ENCODE results near the gene PDGFRB.
A peak's percentile ranks its signal among the peaks of the same experiment; 100 is the strongest.

The PDGFRB gene

GRCh38 chr5:150163035-150163434 is 7.4 kb upstream of the PDGFRB start:
- DNase-seq (ENCODE audit: low read depth in 3 of 3): no peak

GRCh38 chr5:150162142-150162513 is 6.5 kb upstream of the PDGFRB start:
- no peak for DNase-seq (ENCODE audit: low read depth in 3 of 3)

GRCh38 chr5:150161242-150162141 is 5.8 kb upstream of the PDGFRB start:
- DNase-seq (ENCODE audit: low read depth in 3 of 3): peak; percentile 47 to 71 (median 64)

- no peak for DNase-seq (ENCODE audit: low read depth in 3 of 3)
These were observed 4.9 kb upstream of the PDGFRB start for GRCh38 chr5:150160448-150161081.

- no peak for DNase-seq (ENCODE audit: low read depth in 3 of 3)
These were observed 4.1 kb upstream of the PDGFRB start for GRCh38 chr5:150159741-150160179.

- no peak for DNase-seq (ENCODE audit: low read depth in 3 of 3)
These were observed 3.4 kb upstream of the PDGFRB start for GRCh38 chr5:150159031-150159430.

GRCh38 chr5:150158170-150158949 is 2.7 kb upstream of the PDGFRB start:
- DNase-seq (ENCODE audit: low read depth in 3 of 3): no peak

- DNase-seq (ENCODE audit: low read depth in 3 of 3): no peak
These were observed 1.5 kb upstream of the PDGFRB start for GRCh38 chr5:150157168-150157567.

GRCh38 chr5:150156540-150156939 is 895 bp upstream of the PDGFRB start:
- no peak for DNase-seq (ENCODE audit: low read depth in 3 of 3)

GRCh38 chr5:150156027-150156368 is 353 bp upstream of the PDGFRB start:
- DNase-seq (ENCODE audit: low read depth in 3 of 3): no peak

GRCh38 chr5:150154618-150155128 is 972 bp downstream of the PDGFRB start:
- no peak for DNase-seq (ENCODE audit: low read depth in 3 of 3)

GRCh38 chr5:150153957-150154617 is 1.6 kb downstream of the PDGFRB start:
- no peak for DNase-seq (ENCODE audit: low read depth in 3 of 3)

- no peak for DNase-seq (ENCODE audit: low read depth in 3 of 3)
These were observed 2.2 kb downstream of the PDGFRB start for GRCh38 chr5:150153483-150153882.

- no peak for DNase-seq (ENCODE audit: low read depth in 3 of 3)
These were observed 2.8 kb downstream of the PDGFRB start for GRCh38 chr5:150152636-150153462.

GRCh38 chr5:150149618-150150017 is 6.0 kb downstream of the PDGFRB start:
- DNase-seq (ENCODE audit: low read depth in 3 of 3): no peak

GRCh38 chr5:150148117-150148927 is 7.3 kb downstream of the PDGFRB start:
- DNase-seq (ENCODE audit: low read depth in 3 of 3): no peak

GRCh38 chr5:150147670-150148069 is 8.0 kb downstream of the PDGFRB start:
- DNase-seq (ENCODE audit: low read depth in 3 of 3): no peak

- DNase-seq (ENCODE audit: low read depth in 3 of 3): no peak
These were observed 8.6 kb downstream of the PDGFRB start for GRCh38 chr5:150146862-150147601.

GRCh38 chr5:150146235-150146634 is 9.4 kb downstream of the PDGFRB start:
- DNase-seq (ENCODE audit: low read depth in 3 of 3): no peak

All from stimulated activated CD4-positive, alpha-beta T cell treated with anti-CD3 and anti-CD28 coated beads, TNF-alpha, amount 100 ng/mL, for 48 hours (primary cell).